Keratinocyte (primary cell): Measurements from ENCODE around the gene PDX1. TPM values are rescaled to one million over a fixed set of nuclear protein-coding genes. Genes with fewer than 3 reads are reported as not detected.

Source experiments
- DNase-seq: peaks from one replicate; pipeline ENCODE4 v3.0.0-alpha.2; 2011; ENCODE audit warnings: low read depth, missing footprints, low spot score
- FAIRE-seq: peaks from 2 replicates; lab custom pipeline; 2011; peaks lifted over from hg19 to GRCh38; lab: Jason Lieb, UNC
- H2AFZ ChIP-seq: 2 replicates; pipeline ENCODE4 v1.6.0; 2012; ENCODE audit warnings: low read length, control low read depth, inconsistent platforms; ENCODE audit not compliant: control insufficient read depth
- H3K27ac ChIP-seq: 2 replicates; pipeline ENCODE4 v1.5.1; 2011; ENCODE audit warnings: low read length; ENCODE audit not compliant: control insufficient read depth, insufficient read depth
- H3K27me3 ChIP-seq: 3 replicates; pipeline ENCODE4 v1.6.0; 2011; ENCODE audit warnings: low read length; ENCODE audit not compliant: control insufficient read depth, insufficient read depth; ENCODE audit errors: extremely low read depth
- H3K36me3 ChIP-seq, 2 experiments: 2 replicates in 1 of 2; 3 replicates in 1 of 2; pipeline ENCODE4 v1.5.1; 2011; ENCODE audit warnings: low read length in 2 of 2, mild to moderate bottlenecking in 1 of 2; ENCODE audit not compliant: control insufficient read depth in 2 of 2, insufficient read depth in 2 of 2; ENCODE audit errors: extremely low read depth in 1 of 2
- H3K4me1 ChIP-seq: 3 replicates; pipeline ENCODE4 v1.5.1; 2011; ENCODE audit warnings: low read length; ENCODE audit not compliant: control insufficient read depth, insufficient read depth; ENCODE audit errors: extremely low read depth
- H3K4me2 ChIP-seq: 3 replicates; pipeline ENCODE4 v1.6.0; 2011; ENCODE audit warnings: low read depth, low read length; ENCODE audit not compliant: control insufficient read depth, insufficient read depth; ENCODE audit errors: extremely low read depth
- H3K4me3 ChIP-seq, 3 experiments: fragments of 200-600 bp in 1 of 3; sonication (generic) in 1 of 3; 2 replicates in 2 of 3; 3 replicates in 1 of 3; pipeline ENCODE4 v1.5.1; 2011 to 2016; ENCODE audit warnings: low read length in 3 of 3, mild to moderate bottlenecking in 3 of 3, control low read depth in 2 of 3, inconsistent platforms in 1 of 3, low read depth in 1 of 3, mixed read lengths in 1 of 3, mixed run types in 1 of 3, moderate library complexity in 1 of 3; ENCODE audit not compliant: control insufficient read depth in 2 of 3, insufficient read depth in 2 of 3; ENCODE audit errors: extremely low read depth in 1 of 3
- H3K79me2 ChIP-seq: 2 replicates; pipeline ENCODE4 v1.6.0; 2012; ENCODE audit warnings: low read length; ENCODE audit not compliant: control insufficient read depth, insufficient read depth
- H3K9ac ChIP-seq: 3 replicates; pipeline ENCODE4 v1.6.0; 2011; ENCODE audit warnings: low read length; ENCODE audit not compliant: control insufficient read depth, insufficient read depth; ENCODE audit errors: extremely low read depth
- H3K9me1 ChIP-seq: 3 replicates; pipeline ENCODE4 v1.6.0; 2011; ENCODE audit warnings: low read length; ENCODE audit not compliant: control insufficient read depth, insufficient read depth; ENCODE audit errors: extremely low read depth
- H3K9me3 ChIP-seq: 2 replicates; pipeline ENCODE4 v1.5.1; 2012; ENCODE audit warnings: low read depth, low read length; ENCODE audit not compliant: control insufficient read depth
- H4K20me1 ChIP-seq: 3 replicates; pipeline ENCODE4 v1.6.0; 2011; ENCODE audit warnings: low read length; ENCODE audit not compliant: control insufficient read depth, insufficient read depth; ENCODE audit errors: extremely low read depth
- CTCF ChIP-seq, 3 experiments: IDR thresholded peaks in 1 of 3; conservative IDR thresholded peaks in 1 of 3; optimal IDR thresholded peaks in 1 of 3; 2 replicates in 2 of 3; 3 replicates in 1 of 3; pipeline versions ENCODE3 to v1.5.1; 2011; ENCODE audit warnings: low read length in 3 of 3, mild to moderate bottlenecking in 3 of 3, moderate library complexity in 2 of 3, control low read depth in 1 of 3, inconsistent platforms in 1 of 3; ENCODE audit not compliant: insufficient read depth in 2 of 3; ENCODE audit errors: extremely low read depth in 1 of 3
- EZH2 ChIP-seq: IDR thresholded peaks from one replicate; pipeline ENCODE4 v1.6.1; 2012; ENCODE audit warnings: inconsistent platforms, mild to moderate bottlenecking, low read length, moderate library complexity
- dilution Hi-C: fragments of 300-500 bp; cut with MboI; formaldehyde crosslinking; loops from one replicate; pipeline ENCODE4 v1.7.0; 2020; ENCODE audit warnings: low sequenced_read_pairs; ENCODE audit not compliant: extremely low pct_ligation_motif_present
- polyA plus RNA-seq, 5 experiments: library from polyadenylated mRNA; depleted of rRNA in 3 of 5; stranded (reverse) in 3 of 5; stranded (forward) in 1 of 5; unstranded in 1 of 5; fragments of >200 nt; gene quantifications; 1 replicate in 1 of 5; 2 replicates in 3 of 5; 3 replicates in 1 of 5; pipeline versions ENCODE4 v1.2.1 to v1.2.3, GENCODE V29; 2011 to 2012; ENCODE audit warnings: missing spikeins in 2 of 5, low read depth in 1 of 5, low replicate concordance in 1 of 5

Gene PDX1
- polyA plus RNA-seq, 1 donor (not counting 4 experiments of a cell fraction or from before 2014, with no cell fraction given) = not detected

GRCh38 chr13:27929868-27930267 is 10.1 kb downstream of the PDX1 start:
- dilution Hi-C loops = no loop called here
- H4K20me1 ChIP-seq = no peaks in the 10 kb centered on the region
- no peak for FAIRE-seq
- H3K4me3 ChIP-seq = no peak overlapping the region
- H3K9me1 ChIP-seq = no peaks in the 10 kb centered on the region
- H3K79me2 ChIP-seq = no peaks in the 10 kb centered on the region
- no peaks in the 10 kb centered on the region for H3K36me3 ChIP-seq
- H3K9ac ChIP-seq = no peak overlapping the region
- H3K4me2 ChIP-seq = no peak overlapping the region
- no peak overlapping the region for H2AFZ ChIP-seq
- H3K27me3 ChIP-seq = peaks cover 68% of the 10 kb centered on the region
- no peak overlapping the region for H3K27ac ChIP-seq
- H3K4me1 ChIP-seq = no peaks in the 10 kb centered on the region
- no peak for DNase-seq
- no peak for TF ChIP-seq CTCF (optimal IDR thresholded peaks at IDR 0.05 in 1 of 3, IDR thresholded peaks at IDR 0.05 in 1 of 3, conservative IDR thresholded peaks at IDR 0.05 in 1 of 3; ENCODE audit: extremely low read depth in 1 of 3, insufficient read depth in 2 of 3, low read length in 3 of 3)
- TF ChIP-seq EZH2 = no peak
- no peaks in the 10 kb centered on the region for H3K9me3 ChIP-seq

GRCh38 chr13:27933118-27933517 is 13.3 kb downstream of the PDX1 start:
- DNase-seq (no peak), FAIRE-seq (no peak)
- H3K9ac ChIP-seq = no peak overlapping the region
- no peak overlapping the region for H2AFZ ChIP-seq
- TF ChIP-seq EZH2 (no peak), CTCF (optimal IDR thresholded peaks at IDR 0.05 in 1 of 3, IDR thresholded peaks at IDR 0.05 in 1 of 3, conservative IDR thresholded peaks at IDR 0.05 in 1 of 3; ENCODE audit: extremely low read depth in 1 of 3, insufficient read depth in 2 of 3, low read length in 3 of 3) (no peak)
- H3K36me3 ChIP-seq = no peaks in the 10 kb centered on the region
- dilution Hi-C loops = no loop called here
- no peaks in the 10 kb centered on the region for H3K4me1 ChIP-seq
- peaks cover 36% of the 10 kb centered on the region for H3K27me3 ChIP-seq
- no peak overlapping the region for H3K4me3 ChIP-seq
- H3K79me2 ChIP-seq = no peaks in the 10 kb centered on the region
- no peaks in the 10 kb centered on the region for H4K20me1 ChIP-seq
- H3K27ac ChIP-seq = no peak overlapping the region
- H3K4me2 ChIP-seq = no peak overlapping the region
- H3K9me3 ChIP-seq = no peaks in the 10 kb centered on the region
- no peaks in the 10 kb centered on the region for H3K9me1 ChIP-seq
